ENCODE measurements around the gene PARM1. TPM values are rescaled to one million over a fixed set of nuclear protein-coding genes. Genes with fewer than 3 reads are reported as not detected.

PARM1 gene
- total and polyA plus RNA-seq, 2 experiments from 2014 or later, result 0.14 TPM; not detected in 1

GRCh38 chr4:74926007-74926406 lies 6.9 kb upstream of the PARM1 start:
- Histone ChIP-seq H3K36me3 (ENCODE audit: low read depth) (no peaks in the 10 kb centered on the region), H3K9me2 (ENCODE audit: insufficient read depth) (no peaks in the 10 kb centered on the region), H3K9ac (no peak overlapping the region), H3K27me3 (replicated peaks; ENCODE audit: insufficient read depth) (peaks cover 13% of the 10 kb centered on the region), H3K4me3 (no peak overlapping the region), H2AFZ (no peak overlapping the region), H3K79me2 (ENCODE audit: insufficient read depth) (no peaks in the 10 kb centered on the region), H3K4me1 (ENCODE audit: insufficient read depth) (no peaks in the 10 kb centered on the region), H3F3A (ENCODE audit: insufficient read depth) (no peaks in the 10 kb centered on the region), H3K27ac (no peak overlapping the region), H3K4me2 (ENCODE audit: unreplicated experiment) (no peak overlapping the region), H4K20me1 (ENCODE audit: insufficient read depth) (no peaks in the 10 kb centered on the region), H3K9me3 (ENCODE audit: low read depth) (no peaks in the 10 kb centered on the region)
- DNase-seq, result no peak
- TF ChIP-seq EZH2phosphoT487 (IDR thresholded peaks at IDR 0.05; ENCODE audit: insufficient read depth, low read depth), result no peak
- no peak for TF ChIP-seq EZH2 (IDR thresholded peaks at IDR 0.05; ENCODE audit: insufficient read depth, poor library complexity, severe bottlenecking)
- in situ Hi-C loops (cut with MboI), result no loop called here
- 64 to 76% methylated on average over 1 of the region's 1 CpG for WGBS, 2 experiments (ENCODE audit: low coverage in 1 of 2, low lambda C conversion rate in 2 of 2, missing lambda C conversion rate in 2 of 2)

GRCh38 chr4:74930162-74930561 lies 2.8 kb upstream of the PARM1 start:
- Histone ChIP-seq H4K20me1 (ENCODE audit: insufficient read depth) (no peaks in the 10 kb centered on the region), H3K9me3 (ENCODE audit: low read depth) (no peaks in the 10 kb centered on the region), H2AFZ (no peak overlapping the region), H3K4me2 (ENCODE audit: unreplicated experiment) (no peak overlapping the region), H3K9ac (no peak overlapping the region), H3K36me3 (ENCODE audit: low read depth) (no peaks in the 10 kb centered on the region), H3K9me2 (ENCODE audit: insufficient read depth) (no peaks in the 10 kb centered on the region), H3K27me3 (replicated peaks; ENCODE audit: insufficient read depth) (peaks cover 49% of the 10 kb centered on the region), H3K4me1 (ENCODE audit: insufficient read depth) (no peaks in the 10 kb centered on the region; the same call in none of the 2 replicates), H3K79me2 (ENCODE audit: insufficient read depth) (no peaks in the 10 kb centered on the region), H3K27ac (no peak overlapping the region), H3F3A (ENCODE audit: insufficient read depth) (peaks cover 10% of the 10 kb centered on the region), H3K4me3 (no peak overlapping the region)
- 53 to 59% methylated on average over 4 of the region's 4 CpGs for WGBS, 2 experiments (ENCODE audit: low coverage in 1 of 2, low lambda C conversion rate in 2 of 2, missing lambda C conversion rate in 2 of 2)
- no peak for TF ChIP-seq EZH2phosphoT487 (IDR thresholded peaks at IDR 0.05; ENCODE audit: insufficient read depth, low read depth)
- TF ChIP-seq EZH2 (IDR thresholded peaks at IDR 0.05; ENCODE audit: insufficient read depth, poor library complexity, severe bottlenecking), result no peak
- in situ Hi-C loops (cut with MboI), result no loop called here
- DNase-seq, result no peak

GRCh38 chr4:74931376-74931775 lies 1.5 kb upstream of the PARM1 start:
- no peaks in the 10 kb centered on the region; the same call in none of the 2 replicates for H3K4me1 ChIP-seq (ENCODE audit: insufficient read depth)
- H3K79me2 ChIP-seq (ENCODE audit: insufficient read depth), result no peaks in the 10 kb centered on the region
- no peak for DNase-seq
- 7 to 8% methylated on average over 2 of the region's 2 CpGs for WGBS, 2 experiments (ENCODE audit: low coverage in 1 of 2, low lambda C conversion rate in 2 of 2, missing lambda C conversion rate in 2 of 2)
- H2AFZ ChIP-seq, result no peak overlapping the region
- H3K27me3 ChIP-seq (replicated peaks; ENCODE audit: insufficient read depth), result peaks cover 58% of the 10 kb centered on the region
- no peak overlapping the region for H3K9ac ChIP-seq
- H3K36me3 ChIP-seq (ENCODE audit: low read depth), result no peaks in the 10 kb centered on the region
- no peaks in the 10 kb centered on the region for H4K20me1 ChIP-seq (ENCODE audit: insufficient read depth)
- H3F3A ChIP-seq (ENCODE audit: insufficient read depth), result peaks cover 10% of the 10 kb centered on the region
- H3K9me2 ChIP-seq (ENCODE audit: insufficient read depth), result no peaks in the 10 kb centered on the region
- H3K4me3 ChIP-seq, result no peak overlapping the region
- H3K27ac ChIP-seq, result no peak overlapping the region
- TF ChIP-seq EZH2 (IDR thresholded peaks at IDR 0.05; ENCODE audit: insufficient read depth, poor library complexity, severe bottlenecking), result no peak
- TF ChIP-seq EZH2phosphoT487 (IDR thresholded peaks at IDR 0.05; ENCODE audit: insufficient read depth, low read depth), result no peak
- in situ Hi-C loops (cut with MboI), result no loop called here
- no peaks in the 10 kb centered on the region for H3K9me3 ChIP-seq (ENCODE audit: low read depth)
- no peak overlapping the region for H3K4me2 ChIP-seq (ENCODE audit: unreplicated experiment)

GRCh38 chr4:74932010-74932409 lies 906 bp upstream of the PARM1 start:
- TF ChIP-seq EZH2phosphoT487 (IDR thresholded peaks at IDR 0.05; ENCODE audit: insufficient read depth, low read depth) (no peak), EZH2 (IDR thresholded peaks at IDR 0.05; ENCODE audit: insufficient read depth, poor library complexity, severe bottlenecking) (no peak)
- WGBS, 2 experiments (ENCODE audit: low coverage in 1 of 2, low lambda C conversion rate in 2 of 2, missing lambda C conversion rate in 2 of 2), result 67 to 69% methylated on average over 6 of the region's 6 CpGs
- H3K9me3 ChIP-seq (ENCODE audit: low read depth), result no peaks in the 10 kb centered on the region
- no peak overlapping the region; the same call in 1 of the 2 replicates for H3K4me3 ChIP-seq
- H3K4me2 ChIP-seq (ENCODE audit: unreplicated experiment), result no peak overlapping the region
- no peak overlapping the region for H3K27ac ChIP-seq
- no peaks in the 10 kb centered on the region for H3K79me2 ChIP-seq (ENCODE audit: insufficient read depth)
- H3F3A ChIP-seq (ENCODE audit: insufficient read depth), result peaks cover 10% of the 10 kb centered on the region
- H2AFZ ChIP-seq, result no peak overlapping the region
- H3K36me3 ChIP-seq (ENCODE audit: low read depth), result no peaks in the 10 kb centered on the region
- no peaks in the 10 kb centered on the region; the same call in none of the 2 replicates for H3K4me1 ChIP-seq (ENCODE audit: insufficient read depth)
- no peaks in the 10 kb centered on the region for H4K20me1 ChIP-seq (ENCODE audit: insufficient read depth)
- H3K9ac ChIP-seq, result no peak overlapping the region
- no peak for DNase-seq
- H3K27me3 ChIP-seq (replicated peaks; ENCODE audit: insufficient read depth), result peaks cover 61% of the 10 kb centered on the region
- in situ Hi-C loops (cut with MboI), result no loop called here
- H3K9me2 ChIP-seq (ENCODE audit: insufficient read depth), result no peaks in the 10 kb centered on the region
